ENCODE measurements around the gene MYO16. TPM values are rescaled to one million over a fixed set of nuclear protein-coding genes. Genes with fewer than 3 reads are reported as not detected.

MYO16 gene
- not detected in 2 replicates for total RNA-seq (2014; rRNA removed; shearing (Covaris generic))

GRCh38 chr13:108629181-108629752 is at the start of gene MYO16:
MYO16 (plus strand) TSS chr13:108629611; CDS start chr13:108629845, 234 bp downstream.
- DNase-seq (ENCODE audit: low spot score): no peak

DNA sequence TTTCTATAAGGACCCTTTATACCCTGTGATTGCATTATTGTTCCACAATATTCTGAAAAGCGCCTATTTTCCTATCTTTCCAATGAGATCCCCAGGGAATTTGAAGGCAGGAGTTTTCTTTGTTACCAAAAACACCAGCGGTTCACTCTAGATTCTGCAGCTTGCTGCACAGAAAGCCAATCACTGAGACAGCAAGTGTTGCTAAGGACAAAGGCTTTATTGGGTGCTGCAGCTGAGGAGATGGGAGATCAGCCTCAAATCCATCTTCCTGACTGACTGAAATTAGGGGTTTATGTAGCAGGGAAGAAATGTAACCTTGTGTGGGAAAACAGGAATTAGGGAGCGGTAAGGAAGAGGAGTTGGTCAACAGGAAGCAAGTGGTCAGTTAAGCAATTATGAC is 42.6 kb upstream of the MYO16 start:
- in situ Hi-C loops (cut with HindIII; ENCODE audit: low sequenced_read_pairs): no loop called here
- no peak for DNase-seq (ENCODE audit: low spot score)

More at GRCh38 chr13:108629181-108629752, at the start of gene MYO16:
- in situ Hi-C loops (cut with HindIII; ENCODE audit: low sequenced_read_pairs): no loop called here

DNA sequence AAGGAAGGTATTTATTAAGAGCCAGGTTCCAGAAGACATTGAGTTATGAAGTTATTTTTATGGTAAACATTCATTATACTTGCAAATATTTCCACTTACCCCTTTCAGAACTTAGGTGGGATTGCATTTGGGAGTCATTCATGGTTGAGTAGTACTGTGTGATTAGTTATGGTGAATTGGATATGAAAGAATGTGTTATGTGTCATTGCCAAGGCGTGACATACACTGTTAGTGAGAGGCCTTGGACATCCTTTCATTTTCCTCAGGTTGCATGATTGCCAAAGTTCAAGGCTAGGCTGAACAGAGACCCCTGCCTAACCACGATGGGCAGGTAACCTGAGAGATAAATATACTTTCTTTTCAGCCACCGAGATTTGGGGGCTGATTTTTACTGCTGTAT is 40.9 kb upstream of the MYO16 start:
- no peak for DNase-seq (ENCODE audit: low spot score)
- in situ Hi-C loops (cut with HindIII; ENCODE audit: low sequenced_read_pairs): no loop called here

GRCh38 chr13:108594153-108594552 is 35.3 kb upstream of the MYO16 start:
- DNase-seq (ENCODE audit: low spot score): no peak
- in situ Hi-C loops (cut with HindIII; ENCODE audit: low sequenced_read_pairs): no loop called here

GRCh38 chr13:108595436-108596274 is 33.8 kb upstream of the MYO16 start:
- peak; percentile 8 for DNase-seq (ENCODE audit: low spot score)
- in situ Hi-C loops (cut with HindIII; ENCODE audit: low sequenced_read_pairs): no loop called here

- no peak for DNase-seq (ENCODE audit: low spot score)
- in situ Hi-C loops (cut with HindIII; ENCODE audit: low sequenced_read_pairs): no loop called here
Observed at GRCh38 chr13:108597943-108598342, 31.5 kb upstream of the MYO16 start.

GRCh38 chr13:108606424-108606823 is 23.0 kb upstream of the MYO16 start:
- in situ Hi-C loops (cut with HindIII; ENCODE audit: low sequenced_read_pairs): no loop called here
- no peak for DNase-seq (ENCODE audit: low spot score)

- in situ Hi-C loops (cut with HindIII; ENCODE audit: low sequenced_read_pairs): no loop called here
- DNase-seq (ENCODE audit: low spot score): no peak
Observed at GRCh38 chr13:108609353-108609752, 20.1 kb upstream of the MYO16 start.

DNA sequence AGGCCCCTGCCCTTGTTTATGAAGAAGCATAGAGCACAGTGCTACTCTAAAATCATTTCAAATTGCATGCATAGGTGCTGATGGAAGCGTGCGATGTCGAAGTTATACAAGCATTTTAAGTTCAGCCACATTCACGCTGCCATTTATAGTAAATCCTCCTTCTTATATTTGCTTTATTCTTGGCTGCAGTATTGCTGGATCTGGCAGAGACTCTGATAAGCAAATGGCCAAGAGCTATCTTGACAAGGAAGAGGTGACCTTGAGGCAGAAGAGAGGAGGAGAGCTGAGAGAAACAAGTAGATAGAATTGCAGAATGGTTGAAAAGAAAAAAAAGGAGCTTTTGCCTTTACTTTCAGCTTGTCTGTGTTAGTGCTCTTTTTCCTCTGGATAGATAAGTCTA is 18.9 kb upstream of the MYO16 start:
- DNase-seq (ENCODE audit: low spot score): no peak
- in situ Hi-C loops (cut with HindIII; ENCODE audit: low sequenced_read_pairs): no loop called here

- DNase-seq (ENCODE audit: low spot score): no peak
- in situ Hi-C loops (cut with HindIII; ENCODE audit: low sequenced_read_pairs): no loop called here
Observed at GRCh38 chr13:108615241-108615640, 14.2 kb upstream of the MYO16 start.

DNA sequence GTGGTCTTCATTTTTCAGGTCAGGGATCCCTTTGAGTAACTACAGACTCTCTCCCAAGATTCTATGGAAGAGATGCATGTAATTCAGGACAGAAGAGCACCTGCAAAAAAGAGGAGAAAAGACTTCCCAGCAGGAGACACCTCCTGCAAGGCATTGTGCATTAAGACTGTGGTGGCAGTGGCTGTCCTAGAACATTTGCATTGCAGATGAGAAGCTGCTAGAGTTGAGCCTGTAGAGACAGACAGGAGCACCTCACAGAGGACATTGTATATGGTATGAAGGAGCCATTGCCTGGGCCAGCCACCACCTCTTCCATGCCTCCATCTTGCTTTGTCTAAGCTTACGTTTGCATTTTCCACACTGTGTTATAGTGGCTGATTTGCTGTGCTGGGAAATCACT is 11.2 kb upstream of the MYO16 start:
- DNase-seq (ENCODE audit: low spot score): no peak
- in situ Hi-C loops (cut with HindIII; ENCODE audit: low sequenced_read_pairs): no loop called here

GRCh38 chr13:108621462-108621861 is 7.9 kb upstream of the MYO16 start:
- in situ Hi-C loops (cut with HindIII; ENCODE audit: low sequenced_read_pairs): no loop called here
- no peak for DNase-seq (ENCODE audit: low spot score)

DNA sequence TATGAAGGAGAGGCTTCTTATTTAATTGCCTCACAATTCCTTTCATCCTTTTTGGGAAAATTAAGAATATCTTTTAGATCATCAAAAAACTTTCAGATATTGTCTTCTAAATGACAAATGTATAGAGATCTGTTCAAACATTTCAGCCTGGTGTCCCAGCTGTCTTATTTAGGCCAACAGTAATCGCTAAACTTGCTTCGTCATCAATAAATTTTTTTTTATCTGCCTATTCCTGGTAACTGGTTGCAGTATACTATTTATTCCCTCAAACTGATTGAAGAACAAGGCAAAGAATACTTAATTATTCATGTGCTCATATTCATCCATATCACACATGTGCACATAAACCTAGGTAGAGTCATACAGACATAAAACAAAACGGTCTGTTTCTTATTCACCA is 5.3 kb upstream of the MYO16 start:
- in situ Hi-C loops (cut with HindIII; ENCODE audit: low sequenced_read_pairs): no loop called here
- no peak for DNase-seq (ENCODE audit: low spot score)

DNA sequence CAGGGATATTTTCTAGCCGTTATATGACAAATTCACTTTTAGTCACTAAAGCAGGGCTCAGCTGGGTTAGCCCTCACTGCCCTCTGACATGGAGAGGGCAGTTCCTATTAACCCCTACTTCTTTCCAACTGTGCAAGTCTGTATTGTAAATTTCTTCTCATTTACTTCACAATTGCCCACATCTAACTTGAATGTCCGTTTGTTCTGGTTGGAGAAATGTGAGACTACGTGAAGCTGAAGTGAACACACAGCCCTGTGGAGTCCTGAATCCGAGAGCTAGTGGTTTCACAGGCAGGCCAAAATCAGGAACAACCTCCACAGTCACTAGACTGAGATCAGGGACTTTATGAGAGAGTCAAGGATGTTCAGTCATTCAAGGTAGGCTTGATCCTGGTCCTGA is 4.4 kb upstream of the MYO16 start:
- no peak for DNase-seq (ENCODE audit: low spot score)
- in situ Hi-C loops (cut with HindIII; ENCODE audit: low sequenced_read_pairs): no loop called here

- DNase-seq (ENCODE audit: low spot score): no peak
- in situ Hi-C loops (cut with HindIII; ENCODE audit: low sequenced_read_pairs): no loop called here
Observed at GRCh38 chr13:108629988-108630387, 577 bp downstream of the MYO16 start.

DNA sequence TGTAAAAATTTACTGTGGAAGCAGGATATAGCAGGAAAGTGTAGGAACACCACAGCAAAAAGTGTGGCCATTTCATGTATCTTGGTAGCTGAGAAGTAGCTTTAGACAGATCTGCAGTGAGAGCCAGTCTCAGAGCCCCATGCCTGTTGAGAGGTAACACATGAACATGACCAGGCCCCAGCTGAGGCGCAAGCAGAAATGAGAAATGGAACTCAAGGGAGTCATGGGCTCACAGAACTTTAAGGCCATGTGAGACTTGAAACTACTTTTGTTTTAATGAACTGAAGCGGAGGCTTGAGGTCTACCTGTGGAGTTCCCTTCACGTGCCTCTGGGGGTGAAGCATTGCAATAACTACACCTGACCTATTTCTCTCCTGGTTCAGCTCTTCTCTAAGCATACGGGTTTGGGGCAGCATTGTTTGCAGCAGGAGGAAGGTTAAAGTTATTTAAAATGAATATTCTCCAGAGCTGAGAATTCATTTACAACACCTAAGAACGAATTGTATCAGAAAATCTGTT is 3.3 kb downstream of the MYO16 start:
- in situ Hi-C loops (cut with HindIII; ENCODE audit: low sequenced_read_pairs): no loop called here
- DNase-seq (ENCODE audit: low spot score): no peak

GRCh38 chr13:108638901-108639300 is 9.5 kb downstream of the MYO16 start:
- in situ Hi-C loops (cut with HindIII; ENCODE audit: low sequenced_read_pairs): no loop called here
- DNase-seq (ENCODE audit: low spot score): no peak

- no peak for DNase-seq (ENCODE audit: low spot score)
- in situ Hi-C loops (cut with HindIII; ENCODE audit: low sequenced_read_pairs): no loop called here
Observed at GRCh38 chr13:108643646-108644353, 14.4 kb downstream of the MYO16 start.

DNA sequence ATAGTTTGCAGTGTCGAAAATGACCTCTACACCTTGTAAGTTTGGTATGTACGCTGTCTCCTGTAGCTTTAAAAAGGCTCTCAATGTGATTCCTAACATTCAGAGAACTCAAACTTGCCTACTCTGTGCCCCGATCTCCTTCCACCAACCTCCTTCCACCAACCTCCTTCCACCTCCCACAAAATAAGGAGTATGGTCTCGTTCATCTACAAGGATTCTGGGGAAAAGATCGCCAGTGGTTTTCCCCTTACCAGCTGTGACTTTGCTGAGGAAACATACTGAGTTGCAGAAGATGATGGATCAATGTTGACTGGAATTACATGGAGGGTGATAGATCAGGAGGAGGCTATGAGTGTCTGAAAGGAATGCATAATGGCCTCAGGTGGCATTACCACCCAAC is 16.0 kb downstream of the MYO16 start:
- in situ Hi-C loops (cut with HindIII; ENCODE audit: low sequenced_read_pairs): no loop called here
- DNase-seq (ENCODE audit: low spot score): no peak

- DNase-seq (ENCODE audit: low spot score): no peak
- in situ Hi-C loops (cut with HindIII; ENCODE audit: low sequenced_read_pairs): no loop called here
Observed at GRCh38 chr13:108650271-108650670, 20.9 kb downstream of the MYO16 start.
